ENCODE results near the gene CNTNAP1.

DNA sequence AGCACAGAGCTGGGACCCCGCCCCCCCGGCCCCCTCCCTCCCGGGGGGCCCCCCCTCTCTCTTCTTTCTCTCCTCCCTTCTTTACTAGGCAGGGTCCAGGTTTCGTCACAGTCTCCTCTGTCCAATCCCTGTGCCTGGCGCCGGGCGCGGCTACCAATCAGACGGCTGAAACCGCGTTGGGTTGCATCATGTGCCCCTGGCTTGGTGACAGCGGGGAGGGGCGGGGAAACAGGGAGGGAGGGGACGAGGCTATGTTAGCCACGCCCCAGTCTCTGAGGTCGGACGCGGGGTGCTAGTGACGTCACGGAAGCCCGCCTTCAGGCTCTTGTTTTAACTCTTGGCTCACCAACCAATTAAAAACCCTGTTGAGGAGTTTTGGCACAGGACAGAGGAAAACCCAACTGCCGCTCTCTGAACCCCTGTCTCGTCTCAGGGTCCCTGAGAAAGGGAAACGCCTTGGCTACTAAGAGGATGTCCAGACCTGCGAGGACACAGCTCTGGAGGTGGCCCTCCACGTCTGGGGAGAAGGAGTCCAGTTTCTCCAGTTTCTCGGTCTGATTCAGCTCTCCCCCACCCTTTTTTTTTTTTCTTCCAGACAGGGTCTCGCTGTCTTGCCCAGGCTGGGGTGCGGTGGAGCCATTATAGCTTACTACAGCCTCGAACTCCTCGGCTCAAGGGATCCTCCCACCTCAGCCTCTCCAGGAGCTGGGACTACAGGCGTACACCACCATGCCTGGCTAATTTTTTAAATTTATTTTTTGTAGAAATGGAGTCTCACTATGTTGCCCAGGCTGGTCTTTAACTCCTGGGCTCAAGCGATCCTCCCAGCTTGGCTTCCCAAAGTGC is 5.1 kb upstream of the CNTNAP1 start:
- TF ChIP-seq, protein P1, sequence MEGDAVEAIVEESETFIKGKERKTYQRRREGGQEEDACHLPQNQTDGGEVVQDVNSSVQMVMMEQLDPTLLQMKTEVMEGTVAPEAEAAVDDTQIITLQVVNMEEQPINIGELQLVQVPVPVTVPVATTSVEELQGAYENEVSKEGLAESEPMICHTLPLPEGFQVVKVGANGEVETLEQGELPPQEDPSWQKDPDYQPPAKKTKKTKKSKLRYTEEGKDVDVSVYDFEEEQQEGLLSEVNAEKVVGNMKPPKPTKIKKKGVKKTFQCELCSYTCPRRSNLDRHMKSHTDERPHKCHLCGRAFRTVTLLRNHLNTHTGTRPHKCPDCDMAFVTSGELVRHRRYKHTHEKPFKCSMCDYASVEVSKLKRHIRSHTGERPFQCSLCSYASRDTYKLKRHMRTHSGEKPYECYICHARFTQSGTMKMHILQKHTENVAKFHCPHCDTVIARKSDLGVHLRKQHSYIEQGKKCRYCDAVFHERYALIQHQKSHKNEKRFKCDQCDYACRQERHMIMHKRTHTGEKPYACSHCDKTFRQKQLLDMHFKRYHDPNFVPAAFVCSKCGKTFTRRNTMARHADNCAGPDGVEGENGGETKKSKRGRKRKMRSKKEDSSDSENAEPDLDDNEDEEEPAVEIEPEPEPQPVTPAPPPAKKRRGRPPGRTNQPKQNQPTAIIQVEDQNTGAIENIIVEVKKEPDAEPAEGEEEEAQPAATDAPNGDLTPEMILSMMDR (IDR thresholded peaks at IDR 0.05; ENCODE audit: low read length): no peak
- TF ChIP-seq EZH2 (optimal IDR thresholded peaks at IDR 0.05; ENCODE audit: low read depth, low read length) (no peak), EZH2phosphoT487 (IDR thresholded peaks at IDR 0.05; ENCODE audit: low read length) (no peak)

All from MM.1S (cell line).